Sigmoid colon (tissue), 7 donors: Measurements from ENCODE around the gene TOX2. TPM values are rescaled to one million over a fixed set of nuclear protein-coding genes. Genes with fewer than 3 reads are reported as not detected.

Experiments used
- DNase-seq: peaks from one replicate; pipeline ENCODE4 v3.0.0-alpha.2; 2019
- H3K27ac ChIP-seq, 4 donors: fragments of 200-600 bp; sonication (generic); one replicate each; pipeline ENCODE4 v1.5.1; 2016 to 2019; ENCODE audit warnings: mild to moderate bottlenecking in 1 of 4
- H3K27me3 ChIP-seq, 3 donors: fragments of 200-600 bp; sonication (generic); one replicate each; pipeline ENCODE4 v1.5.1; 2019; ENCODE audit warnings: mild to moderate bottlenecking in 1 of 3
- H3K36me3 ChIP-seq, 4 donors: fragments of 200-600 bp; sonication (generic); one replicate each; pipeline ENCODE4 v1.5.1; 2016 to 2019
- H3K4me1 ChIP-seq, 4 donors: fragments of 200-600 bp; sonication (generic); one replicate each; pipeline ENCODE4 v1.5.1; 2017 to 2019
- H3K4me3 ChIP-seq, 4 donors: fragments of 200-600 bp; sonication (generic); one replicate each; pipeline ENCODE4 v1.5.1; 2017 to 2019; ENCODE audit warnings: mild to moderate bottlenecking in 2 of 4, moderate library complexity in 1 of 4
- H3K9me3 ChIP-seq, 4 donors: fragments of 200-600 bp in 3 of 4; sonication (generic) in 3 of 4; one replicate each; pipeline versions ENCODE4 v1.5.1 to v1.6.1; 2013 to 2019
- EP300 ChIP-seq, 4 donors: sonication (generic); formaldehyde crosslinking; IDR thresholded peaks; one replicate each; pipeline ENCODE4 v1.6.1; 2017; ENCODE audit warnings: antibody characterized with exemption in 4 of 4
- POLR2A ChIP-seq, 2 donors: fragments of 450-650 bp; IDR thresholded peaks; one replicate each; pipeline ENCODE4 v1.6.1; 2016; ENCODE audit warnings: antibody characterized with exemption in 2 of 2, mild to moderate bottlenecking in 2 of 2, moderate library complexity in 2 of 2
- POLR2AphosphoS5 ChIP-seq, 4 donors: sonication (generic); formaldehyde crosslinking; IDR thresholded peaks; one replicate each; pipeline ENCODE4 v1.6.1; 2017; ENCODE audit warnings: antibody characterized with exemption in 4 of 4
- WGBS, 2 donors: extraction: QIAGEN DNeasy Blood & Tissue Kit; methylation state at CpG; one replicate each; pipeline ENCODE4 v1.1.7; 2013; 5-methylcytosine and 5-hydroxymethylcytosine counted together
- intact Hi-C: fragments of 100-400 bp; cut with DNase I; formaldehyde crosslinking; loops from one replicate; pipeline ENCODE4 v1.15.1; 2023
- polyA plus RNA-seq, 3 donors: library from polyadenylated mRNA; stranded (reverse); fragments of 200-250 nt; gene quantifications; one replicate each; pipeline ENCODE4 v1.2.3, GENCODE V29; 2013
- total RNA-seq, 4 donors: library from RNA; depleted of rRNA; stranded (reverse); fragments of >200 nt; gene quantifications; one replicate each; pipeline ENCODE4 v1.1.0, GENCODE V29; 2016
- TF ChIP-seq, protein P1 (sequence below), 4 experiments: fragments of 450-650 bp in 3 of 4; fragments of 200-600 bp in 1 of 4; IDR thresholded peaks; one replicate each; pipeline ENCODE4 v1.5.1; 2016 to 2019; ENCODE audit warnings: antibody characterized with exemption in 4 of 4, mild to moderate bottlenecking in 3 of 4, moderate library complexity in 2 of 4
- donor health status: healthy with polysubstance abuse.
- donor health status: Bipolar disorder and iron deficiency.
- donor health status: healthy.

The TOX2 gene
- total and polyA plus RNA-seq, 7 donors = 0.27 to 8.1 (median 1.7) TPM

DNA sequence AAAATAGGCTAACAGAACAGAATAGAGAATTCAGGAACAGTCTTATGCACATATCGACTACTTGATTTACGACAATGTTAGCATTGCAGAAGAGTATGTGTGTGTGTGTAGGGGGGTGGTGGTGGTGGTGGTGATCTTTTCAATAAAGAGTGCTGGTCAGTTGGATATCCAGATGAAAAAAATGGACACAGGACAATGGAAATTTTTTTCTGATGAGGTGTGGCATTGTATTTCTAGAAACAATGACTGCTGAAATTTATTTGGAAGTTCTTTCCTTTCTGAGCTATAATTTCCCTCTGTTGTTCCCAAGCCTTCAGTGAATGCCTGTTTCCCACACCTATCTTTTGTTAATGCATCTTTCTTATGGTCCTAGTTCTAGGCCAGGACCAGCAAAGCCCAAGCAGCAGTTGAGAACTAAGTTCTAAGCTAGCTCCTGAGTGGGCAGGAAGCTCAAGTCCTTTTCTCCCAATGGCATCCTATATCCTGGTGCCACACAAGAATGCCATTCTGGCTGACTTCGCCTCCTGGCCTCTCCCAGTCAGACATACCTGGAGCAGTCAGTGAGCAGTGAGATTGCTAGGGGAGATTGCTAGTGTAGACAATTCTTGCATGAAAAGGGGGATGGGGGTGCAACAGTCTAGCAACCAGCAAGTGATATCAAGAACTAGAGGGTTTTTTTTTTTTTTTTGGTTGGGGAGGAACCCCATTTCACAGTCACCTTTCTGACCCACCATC, 1.2 kb upstream of the TOX2 start:
- H3K27me3 ChIP-seq = peaks cover 14 to 42% (median 34%) of the 10 kb centered on the region in 3 donors
- intact Hi-C loops = no loop called here
- no peaks in the 10 kb centered on the region for H3K36me3 ChIP-seq
- H3K27ac ChIP-seq = no peak overlapping the region
- peaks cover 0 to 18% (median 6%) of the 10 kb centered on the region in 4 donors for H3K9me3 ChIP-seq
- H3K4me1 ChIP-seq = peaks cover 0 to 22% (median 12%) of the 10 kb centered on the region in 4 donors
- H3K4me3 ChIP-seq = no peak overlapping the region
- WGBS, 2 donors = 93% methylated on average over 3 of the region's 3 CpGs
- DNase-seq = no peak
- TF ChIP-seq POLR2A (IDR thresholded peaks at IDR 0.05) (no peak), POLR2AphosphoS5 (IDR thresholded peaks at IDR 0.05) (no peak), EP300 (IDR thresholded peaks at IDR 0.05) (no peak)
- TF ChIP-seq, protein P1, sequence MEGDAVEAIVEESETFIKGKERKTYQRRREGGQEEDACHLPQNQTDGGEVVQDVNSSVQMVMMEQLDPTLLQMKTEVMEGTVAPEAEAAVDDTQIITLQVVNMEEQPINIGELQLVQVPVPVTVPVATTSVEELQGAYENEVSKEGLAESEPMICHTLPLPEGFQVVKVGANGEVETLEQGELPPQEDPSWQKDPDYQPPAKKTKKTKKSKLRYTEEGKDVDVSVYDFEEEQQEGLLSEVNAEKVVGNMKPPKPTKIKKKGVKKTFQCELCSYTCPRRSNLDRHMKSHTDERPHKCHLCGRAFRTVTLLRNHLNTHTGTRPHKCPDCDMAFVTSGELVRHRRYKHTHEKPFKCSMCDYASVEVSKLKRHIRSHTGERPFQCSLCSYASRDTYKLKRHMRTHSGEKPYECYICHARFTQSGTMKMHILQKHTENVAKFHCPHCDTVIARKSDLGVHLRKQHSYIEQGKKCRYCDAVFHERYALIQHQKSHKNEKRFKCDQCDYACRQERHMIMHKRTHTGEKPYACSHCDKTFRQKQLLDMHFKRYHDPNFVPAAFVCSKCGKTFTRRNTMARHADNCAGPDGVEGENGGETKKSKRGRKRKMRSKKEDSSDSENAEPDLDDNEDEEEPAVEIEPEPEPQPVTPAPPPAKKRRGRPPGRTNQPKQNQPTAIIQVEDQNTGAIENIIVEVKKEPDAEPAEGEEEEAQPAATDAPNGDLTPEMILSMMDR (IDR thresholded peaks at IDR 0.05) = no peak

DNA sequence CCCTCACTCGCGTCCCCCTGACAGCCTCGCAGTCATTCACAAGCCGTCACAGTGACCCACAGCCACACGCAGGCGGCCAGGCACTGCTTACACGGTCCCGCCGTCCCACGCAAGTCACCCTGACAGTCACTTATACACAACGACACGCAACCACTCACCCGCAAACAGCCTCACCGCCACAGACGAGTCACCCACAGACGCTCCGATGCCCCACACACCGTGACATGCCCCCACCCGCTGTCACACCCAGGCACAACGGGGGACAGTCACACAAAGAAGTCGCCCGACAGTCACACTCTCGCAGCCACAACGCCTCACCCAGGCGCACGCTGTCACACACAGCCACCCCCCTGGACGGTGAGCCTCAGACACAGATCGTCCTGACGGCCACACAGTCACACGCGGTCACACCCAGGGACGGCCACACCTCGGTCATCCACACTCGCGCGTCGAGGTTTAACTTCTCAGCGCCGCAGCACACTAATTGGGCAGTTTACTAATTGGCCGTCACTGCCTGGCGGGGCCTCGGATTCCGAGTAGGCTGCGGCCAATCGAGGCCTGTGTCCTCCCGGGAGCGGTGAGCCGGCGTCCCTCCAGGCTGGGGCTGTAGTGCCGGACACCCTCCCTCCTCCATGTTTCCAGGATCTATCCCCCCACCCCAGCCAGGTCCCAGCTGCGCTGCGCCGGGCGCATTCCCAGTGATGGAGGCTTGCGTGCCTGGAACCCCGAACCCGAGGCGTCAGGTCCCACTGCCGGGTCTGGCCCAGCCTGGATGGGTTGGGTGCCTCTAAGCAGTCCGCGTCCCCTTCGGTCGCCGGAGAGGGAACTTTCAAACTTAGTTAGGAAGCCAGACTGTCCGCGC, 790 bp downstream of the TOX2 start:
- no peak for DNase-seq
- no peak for TF ChIP-seq POLR2A (IDR thresholded peaks at IDR 0.05)
- TF ChIP-seq POLR2AphosphoS5 (IDR thresholded peaks at IDR 0.05) = no peak
- TF ChIP-seq, protein P1 (IDR thresholded peaks at IDR 0.05) = no peak
- 1 to 3% methylated on average over 66 of the region's 66 CpGs for WGBS, 2 donors
- intact Hi-C loops = no loop called here
- Histone ChIP-seq H3K4me1 (peaks cover 0 to 22% (median 12%) of the 10 kb centered on the region in 4 donors), H3K36me3 (no peaks in the 10 kb centered on the region), H3K27ac (peak overlapping the region in 3 of 4 donors; percentile 17 to 78 (median 38)), H3K27me3 (peaks cover 14 to 42% (median 34%) of the 10 kb centered on the region in 3 donors), H3K4me3 (peak overlapping the region; percentile 16 to 48 (median 43)), H3K9me3 (peaks cover 0 to 18% (median 6%) of the 10 kb centered on the region in 4 donors)

DNA sequence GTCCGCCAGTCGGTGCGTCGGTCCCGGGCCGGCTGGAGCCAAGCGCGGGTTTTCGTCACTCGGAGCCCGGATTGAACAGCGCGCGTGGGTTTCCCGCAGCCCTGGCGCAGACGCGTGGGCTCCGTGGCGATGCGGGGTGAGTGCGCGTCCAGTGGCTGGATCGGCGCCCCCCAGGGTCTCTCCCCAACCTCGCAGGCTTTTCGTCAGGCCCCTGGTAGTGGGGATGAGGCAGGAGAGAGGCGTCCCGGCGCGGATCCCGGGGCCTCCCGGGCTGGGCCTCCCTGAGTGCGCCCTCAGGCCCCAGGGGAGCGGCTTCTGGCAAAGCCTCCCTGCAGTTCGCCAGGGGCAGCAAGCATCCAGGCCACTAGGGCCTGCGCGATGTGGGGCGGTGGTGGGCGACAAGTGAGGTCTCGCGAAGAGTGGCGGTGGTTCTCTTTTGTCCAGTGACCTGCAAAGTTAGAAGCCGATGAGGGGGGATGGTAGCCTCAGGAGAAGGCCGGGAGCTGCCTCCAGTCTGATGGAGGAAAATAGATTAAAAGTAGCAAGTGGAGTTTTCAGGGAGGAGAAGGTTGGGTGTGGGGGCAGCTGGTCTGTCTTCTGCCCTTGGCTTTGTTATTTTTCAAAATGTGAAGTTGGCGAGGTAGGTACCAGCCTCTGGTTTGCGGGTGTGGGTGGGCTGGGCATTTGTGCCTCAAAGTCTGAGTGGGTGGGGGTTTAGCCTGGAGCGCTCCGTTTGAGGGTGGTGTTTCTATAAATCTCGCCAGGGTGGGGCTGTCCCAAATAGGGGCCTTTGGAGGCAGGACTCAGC, 1.6 kb downstream of the TOX2 start:
- H3K36me3 ChIP-seq = no peaks in the 10 kb centered on the region
- no peak for DNase-seq
- H3K9me3 ChIP-seq = peaks cover 0 to 18% (median 6%) of the 10 kb centered on the region in 4 donors
- H3K27ac ChIP-seq = peak overlapping the region in 3 of 4 donors; percentile 17 to 78 (median 38)
- intact Hi-C loops = no loop called here
- WGBS, 2 donors = 6% methylated on average over 50 of the region's 50 CpGs
- H3K4me3 ChIP-seq = peak overlapping the region; percentile 16 to 48 (median 43)
- no peak for TF ChIP-seq POLR2AphosphoS5 (IDR thresholded peaks at IDR 0.05)
- H3K27me3 ChIP-seq = peaks cover 14 to 42% (median 34%) of the 10 kb centered on the region in 3 donors
- peaks cover 0 to 22% (median 12%) of the 10 kb centered on the region in 4 donors for H3K4me1 ChIP-seq

DNA sequence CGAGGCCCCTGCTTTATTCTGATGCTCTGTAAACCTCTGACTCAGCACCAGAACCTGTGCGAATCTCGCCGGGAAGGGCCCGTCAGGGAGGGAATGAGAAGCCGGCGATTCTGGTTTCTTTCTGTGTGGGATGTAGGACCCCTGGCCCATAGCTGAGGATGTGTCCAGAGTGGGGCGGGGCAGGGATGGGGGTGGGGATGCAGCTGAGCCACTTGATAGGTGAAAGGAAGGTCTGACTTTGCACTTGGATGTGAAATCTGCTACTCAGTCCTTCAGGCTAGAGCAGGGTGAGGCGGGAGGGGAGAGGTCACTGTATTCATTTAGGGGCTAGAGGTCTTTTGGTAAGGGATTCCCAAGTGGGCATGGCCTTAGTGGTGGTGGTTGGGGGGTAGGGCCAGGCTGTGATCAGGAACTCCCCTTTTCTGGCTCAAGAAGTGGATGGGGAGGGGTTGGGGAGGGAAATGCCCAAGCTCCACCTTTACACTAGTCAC, 2.3 kb downstream of the TOX2 start:
- intact Hi-C loops = no loop called here
- Histone ChIP-seq H3K27ac (peak overlapping the region in 1 of 4 donors; percentile 78), H3K4me3 (peak overlapping the region in 1 of 4 donors; percentile 46), H3K36me3 (no peaks in the 10 kb centered on the region), H3K9me3 (peaks cover 0 to 15% (median 6%) of the 10 kb centered on the region in 4 donors), H3K4me1 (peaks cover 0 to 22% (median 12%) of the 10 kb centered on the region in 4 donors), H3K27me3 (peaks cover 14 to 42% (median 34%) of the 10 kb centered on the region in 3 donors)
- WGBS, 2 donors = 46 to 63% methylated on average over 9 of the region's 9 CpGs
- no peak for DNase-seq
- no peak for TF ChIP-seq POLR2A (IDR thresholded peaks at IDR 0.05)
- no peak for TF ChIP-seq EP300 (IDR thresholded peaks at IDR 0.05)
- TF ChIP-seq, protein P1 (IDR thresholded peaks at IDR 0.05) = no peak
- no peak for TF ChIP-seq POLR2AphosphoS5 (IDR thresholded peaks at IDR 0.05)
